Endothelial cell (in vitro differentiated cells): ENCODE results near the gene RAB11FIP4. TPM values are rescaled to one million over a fixed set of nuclear protein-coding genes. Genes with fewer than 3 reads are reported as not detected.

Source experiments
- DNase-seq: peaks from one replicate; pipeline ENCODE4 v3.0.0; 2021; ENCODE audit warnings: low spot score
- H3K27ac Mint-ChIP-seq: one replicate; pipeline ENCODE4 v1.8.0; 2021; ENCODE audit warnings: mixed read lengths, inconsistent platforms; ENCODE audit not compliant: unreplicated experiment
- H3K27me3 Mint-ChIP-seq: one replicate; pipeline ENCODE4 v1.8.0; 2021; ENCODE audit warnings: mild to moderate bottlenecking, moderate library complexity, mixed read lengths, inconsistent platforms; ENCODE audit not compliant: unreplicated experiment
- H3K36me3 Mint-ChIP-seq: one replicate; pipeline ENCODE4 v1.8.0; 2021; ENCODE audit warnings: mild to moderate bottlenecking, low read depth, mixed read lengths, inconsistent platforms; ENCODE audit not compliant: unreplicated experiment
- H3K4me1 Mint-ChIP-seq: one replicate; pipeline ENCODE4 v1.8.0; 2021; ENCODE audit warnings: mild to moderate bottlenecking, mixed read lengths, inconsistent platforms; ENCODE audit not compliant: unreplicated experiment
- H3K4me3 Mint-ChIP-seq: one replicate; pipeline ENCODE4 v1.8.0; 2021; ENCODE audit warnings: mild to moderate bottlenecking, mixed read lengths, inconsistent platforms; ENCODE audit not compliant: unreplicated experiment
- H3K9me3 Mint-ChIP-seq: one replicate; pipeline ENCODE4 v1.8.0; 2021; ENCODE audit warnings: mixed read lengths, inconsistent platforms; ENCODE audit not compliant: unreplicated experiment
- total RNA-seq: library from RNA; stranded (reverse); fragmentation: NEBNext Ultra II Directional; extraction: Animal tissue kit (Norgen Biotek cat#: 25700); gene quantifications from one replicate; pipeline ENCODE4 v1.2.1, GENCODE V29; 2021; ENCODE audit not compliant: unreplicated experiment
- TF ChIP-seq, protein P1 (sequence below): fragments of 200-600 bp; sonication (generic); IDR thresholded peaks from one replicate; pipeline ENCODE4 v1.5.0; 2021; ENCODE audit warnings: antibody characterized with exemption; ENCODE audit not compliant: unreplicated experiment

RAB11FIP4 gene
- total RNA-seq, 1 donor from 2014 or later: 0.92 TPM

DNA sequence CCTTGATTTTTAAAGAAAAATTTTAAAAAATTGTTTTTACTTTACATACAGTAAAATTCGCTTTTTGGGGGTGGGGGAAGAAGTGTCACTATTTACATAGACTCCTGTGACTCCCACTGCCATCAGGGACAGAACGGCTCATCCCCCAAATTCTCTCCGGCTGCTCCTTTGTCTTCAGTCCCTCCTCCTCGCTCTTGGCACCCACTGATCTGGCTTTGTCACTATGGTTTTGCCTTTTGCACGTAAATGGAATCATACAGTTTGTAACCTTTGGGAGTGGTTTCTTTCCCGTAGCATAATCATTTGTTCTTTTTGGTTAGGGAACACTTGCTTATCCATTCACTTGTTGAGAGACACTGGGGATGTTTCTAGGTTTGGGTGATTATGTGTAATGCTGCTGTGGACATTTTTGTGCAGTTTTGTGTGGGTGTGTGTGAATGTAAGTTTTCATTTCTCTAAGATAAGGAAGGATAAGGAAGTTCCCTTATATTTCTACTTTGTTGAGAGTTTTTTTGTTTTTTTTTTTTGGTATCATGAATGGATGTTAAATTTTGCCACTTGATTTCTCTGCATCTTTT, 27.4 kb downstream of the RAB11FIP4 start:
- DNase-seq: no peak
- no peaks in the 10 kb centered on the region for H3K27me3 Mint-ChIP-seq
- no peaks in the 10 kb centered on the region for H3K4me1 Mint-ChIP-seq
- H3K27ac Mint-ChIP-seq: no peak overlapping the region
- no peaks in the 10 kb centered on the region for H3K9me3 Mint-ChIP-seq
- H3K4me3 Mint-ChIP-seq: no peak overlapping the region
- no peaks in the 10 kb centered on the region for H3K36me3 Mint-ChIP-seq
- TF ChIP-seq, protein P1, sequence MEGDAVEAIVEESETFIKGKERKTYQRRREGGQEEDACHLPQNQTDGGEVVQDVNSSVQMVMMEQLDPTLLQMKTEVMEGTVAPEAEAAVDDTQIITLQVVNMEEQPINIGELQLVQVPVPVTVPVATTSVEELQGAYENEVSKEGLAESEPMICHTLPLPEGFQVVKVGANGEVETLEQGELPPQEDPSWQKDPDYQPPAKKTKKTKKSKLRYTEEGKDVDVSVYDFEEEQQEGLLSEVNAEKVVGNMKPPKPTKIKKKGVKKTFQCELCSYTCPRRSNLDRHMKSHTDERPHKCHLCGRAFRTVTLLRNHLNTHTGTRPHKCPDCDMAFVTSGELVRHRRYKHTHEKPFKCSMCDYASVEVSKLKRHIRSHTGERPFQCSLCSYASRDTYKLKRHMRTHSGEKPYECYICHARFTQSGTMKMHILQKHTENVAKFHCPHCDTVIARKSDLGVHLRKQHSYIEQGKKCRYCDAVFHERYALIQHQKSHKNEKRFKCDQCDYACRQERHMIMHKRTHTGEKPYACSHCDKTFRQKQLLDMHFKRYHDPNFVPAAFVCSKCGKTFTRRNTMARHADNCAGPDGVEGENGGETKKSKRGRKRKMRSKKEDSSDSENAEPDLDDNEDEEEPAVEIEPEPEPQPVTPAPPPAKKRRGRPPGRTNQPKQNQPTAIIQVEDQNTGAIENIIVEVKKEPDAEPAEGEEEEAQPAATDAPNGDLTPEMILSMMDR: no peak

DNA sequence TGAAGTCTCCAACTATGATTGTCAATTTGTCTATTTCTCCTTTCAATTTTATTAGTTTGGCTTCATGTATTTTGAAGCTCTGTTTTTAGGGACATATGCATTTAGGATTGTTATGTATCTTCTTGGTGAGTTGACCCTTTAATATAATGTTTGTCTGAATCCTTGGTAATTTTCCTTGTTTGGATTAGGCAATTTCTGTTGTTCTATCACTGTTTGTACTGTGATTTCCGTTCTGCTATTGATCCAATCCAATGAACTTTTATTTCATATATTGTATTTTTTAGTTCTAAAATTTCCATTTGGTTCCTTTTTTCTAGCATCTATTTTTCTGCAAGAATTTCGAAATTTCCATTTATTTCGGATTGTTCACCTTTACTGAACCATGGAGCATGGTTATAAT, 31.0 kb downstream of the RAB11FIP4 start:
- H3K9me3 Mint-ChIP-seq: no peaks in the 10 kb centered on the region
- H3K27me3 Mint-ChIP-seq: peaks cover 2% of the 10 kb centered on the region
- H3K27ac Mint-ChIP-seq: no peak overlapping the region
- H3K4me1 Mint-ChIP-seq: no peaks in the 10 kb centered on the region
- H3K36me3 Mint-ChIP-seq: peaks cover 3% of the 10 kb centered on the region
- no peak for DNase-seq
- TF ChIP-seq, protein P1: no peak
- no peak overlapping the region for H3K4me3 Mint-ChIP-seq

DNA sequence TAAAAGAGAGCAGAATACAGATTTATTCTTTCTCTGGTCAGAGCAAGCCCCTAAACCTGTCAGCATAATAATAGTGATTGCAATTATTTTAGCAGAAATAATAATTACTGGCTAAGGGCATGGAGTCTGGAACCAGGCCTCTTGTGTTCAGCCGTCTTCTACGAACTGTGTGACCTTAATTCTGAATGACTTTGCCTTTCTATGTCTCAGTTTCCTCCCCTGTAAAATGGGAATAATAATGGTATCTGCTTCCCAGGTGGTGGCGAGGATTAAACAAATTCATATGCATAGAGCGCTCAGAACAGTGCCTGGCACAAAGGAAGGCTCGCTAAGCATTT, 33.4 kb downstream of the RAB11FIP4 start:
- TF ChIP-seq, protein P1: no peak
- H3K36me3 Mint-ChIP-seq: peaks cover 3% of the 10 kb centered on the region
- no peak overlapping the region for H3K4me3 Mint-ChIP-seq
- H3K27me3 Mint-ChIP-seq: peaks cover 2% of the 10 kb centered on the region
- H3K4me1 Mint-ChIP-seq: no peaks in the 10 kb centered on the region
- no peaks in the 10 kb centered on the region for H3K9me3 Mint-ChIP-seq
- DNase-seq: no peak
- H3K27ac Mint-ChIP-seq: no peak overlapping the region

DNA sequence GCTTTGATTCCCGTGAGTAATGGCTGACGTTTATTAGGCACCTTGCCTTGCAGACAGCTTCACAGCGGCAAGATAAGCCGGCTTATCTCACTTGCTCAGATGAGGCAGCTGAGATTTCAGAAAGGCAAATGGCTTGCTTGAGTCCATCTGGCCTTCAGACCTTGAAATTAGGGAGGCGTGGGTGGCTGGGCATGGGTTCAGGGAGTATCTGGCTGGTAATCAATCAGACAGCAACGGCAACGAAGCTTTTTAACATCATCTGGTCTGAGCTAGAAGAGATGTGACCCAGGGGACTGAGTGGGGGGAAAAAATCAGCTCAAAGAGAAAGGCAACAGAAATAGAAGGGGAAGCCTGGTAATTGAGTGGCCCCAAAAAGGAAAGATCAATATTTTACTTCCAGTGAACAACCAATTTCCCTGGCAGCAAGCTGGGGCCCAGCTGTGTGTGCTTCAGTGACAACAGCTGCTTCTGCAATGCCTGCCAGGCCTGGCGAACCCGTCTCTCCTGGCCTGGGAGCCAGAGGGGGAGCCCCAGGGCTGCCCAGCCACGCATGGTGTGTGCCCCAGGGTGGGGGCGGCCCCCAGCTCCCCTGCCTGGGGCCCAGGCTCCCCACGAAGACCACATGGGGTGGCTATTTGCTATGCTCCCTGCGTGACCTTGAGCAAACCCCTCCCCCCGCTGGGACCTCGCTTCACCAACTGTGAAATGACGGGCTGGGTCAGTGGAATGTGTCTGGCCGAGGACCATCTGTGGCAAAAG, 34.0 kb downstream of the RAB11FIP4 start:
- TF ChIP-seq, protein P1: no peak
- H3K27ac Mint-ChIP-seq: no peak overlapping the region
- H3K36me3 Mint-ChIP-seq: peaks cover 3% of the 10 kb centered on the region
- no peak for DNase-seq
- H3K9me3 Mint-ChIP-seq: no peaks in the 10 kb centered on the region
- no peak overlapping the region for H3K4me3 Mint-ChIP-seq
- H3K27me3 Mint-ChIP-seq: peaks cover 2% of the 10 kb centered on the region
- H3K4me1 Mint-ChIP-seq: no peaks in the 10 kb centered on the region

DNA sequence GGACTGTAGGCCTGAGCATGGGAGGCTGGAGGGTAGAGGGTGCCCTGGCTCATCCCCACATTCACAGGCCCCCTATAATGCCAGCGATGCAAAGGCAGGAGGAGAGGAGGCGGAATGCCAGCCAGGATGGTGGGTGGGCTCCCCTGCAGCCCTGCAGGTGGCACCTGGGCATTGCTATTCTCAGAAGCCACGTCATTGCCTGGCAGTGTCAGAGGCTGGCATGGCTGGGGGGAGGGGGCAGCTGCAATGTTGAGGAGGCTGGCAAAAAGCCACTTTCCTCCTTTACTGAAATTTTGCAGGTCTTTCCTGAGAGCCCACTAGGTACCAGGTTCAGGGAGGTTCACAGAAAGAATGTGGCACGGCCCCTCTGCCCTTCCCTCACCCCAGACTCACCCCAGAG, 36.2 kb downstream of the RAB11FIP4 start:
- H3K27ac Mint-ChIP-seq: no peak overlapping the region
- TF ChIP-seq, protein P1: no peak
- no peak overlapping the region for H3K4me3 Mint-ChIP-seq
- H3K4me1 Mint-ChIP-seq: peaks cover 7% of the 10 kb centered on the region
- peaks cover 3% of the 10 kb centered on the region for H3K36me3 Mint-ChIP-seq
- H3K27me3 Mint-ChIP-seq: peaks cover 5% of the 10 kb centered on the region
- no peaks in the 10 kb centered on the region for H3K9me3 Mint-ChIP-seq
- DNase-seq: no peak
